HL-60/S4 treated with phorbol 12-myristate 13-acetate at 8.2 ng/mL for 4 days and 3 days (cell line): Measurements from ENCODE around the gene MRPS34.

Experiments
- in situ Hi-C: fragments of 300-500 bp; cut with MboI; formaldehyde crosslinking; loops from 2 replicates; pipeline ENCODE4 v1.15.0; 2022; ENCODE audit warnings: low sequenced_read_pairs

The MRPS34 gene

GRCh38 chr16:1731603-1732002, 41.3 kb downstream of the MRPS34 start:
- in situ Hi-C loops = no loop called here

GRCh38 chr16:1731073-1731472, 41.9 kb downstream of the MRPS34 start:
- in situ Hi-C loops = no loop called here

GRCh38 chr16:1729445-1729844, 43.5 kb downstream of the MRPS34 start:
- in situ Hi-C loops = no loop called here

GRCh38 chr16:1729026-1729425, 43.9 kb downstream of the MRPS34 start:
- in situ Hi-C loops = no loop called here

GRCh38 chr16:1727651-1728624, 45.0 kb downstream of the MRPS34 start:
- in situ Hi-C loops = no loop called here

GRCh38 chr16:1726661-1727502, 46.1 kb downstream of the MRPS34 start:
- in situ Hi-C loops = no loop called here

- in situ Hi-C loops = no loop called here
These were observed 48.4 kb downstream of the MRPS34 start for GRCh38 chr16:1724491-1724890.

- in situ Hi-C loops = no loop called here
These were observed 49.3 kb downstream of the MRPS34 start for GRCh38 chr16:1723450-1724147.
